ENCODE data around the gene KRTAP10-2.
"Not testable (repeated sequence)": the region's sequence is repeated elsewhere in the genome, so short reads cannot be mapped to it uniquely, and the experiment has no call there.

Gene KRTAP10-2

DNA sequence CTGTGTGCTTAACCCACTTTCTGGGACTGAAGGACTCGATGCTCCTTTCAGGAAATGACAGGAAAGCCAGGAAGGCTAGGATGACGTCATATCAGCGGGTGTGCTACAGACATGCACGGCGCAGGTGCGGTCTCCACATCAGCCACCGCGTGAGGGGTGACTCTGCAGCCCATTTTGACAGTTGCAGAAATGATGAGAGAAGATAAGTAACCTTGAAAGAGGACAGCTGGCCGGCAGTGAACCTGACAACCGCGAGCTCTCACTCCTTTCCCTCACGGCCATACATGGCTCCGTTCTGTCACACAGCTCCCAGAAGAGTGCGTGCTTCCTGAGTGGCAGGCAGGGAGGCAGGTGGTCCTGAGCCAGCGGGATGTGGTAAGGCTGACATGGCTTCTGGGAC is 30.8 kb upstream of the KRTAP10-2 start:
- DNase-seq = no peak

DNA sequence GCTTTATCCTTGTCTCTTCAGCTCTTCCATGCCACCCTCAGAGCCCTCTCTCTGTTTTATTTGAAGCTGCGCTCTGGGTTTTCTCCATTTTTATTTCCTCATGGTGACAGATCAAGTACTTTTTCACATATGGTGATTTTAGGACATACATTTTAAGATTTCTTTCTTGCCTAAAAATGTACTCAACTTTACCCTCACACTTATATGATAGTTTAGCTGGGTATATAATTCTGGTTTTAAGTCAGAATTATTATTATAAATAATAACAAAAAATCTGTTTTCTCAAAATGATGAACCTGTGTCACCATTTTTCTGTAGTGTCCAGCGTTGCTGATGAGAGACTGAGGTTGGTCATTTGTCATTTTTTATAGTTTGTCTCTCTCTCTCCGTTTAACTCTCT is 29.9 kb upstream of the KRTAP10-2 start:
- DNase-seq = no peak

DNA sequence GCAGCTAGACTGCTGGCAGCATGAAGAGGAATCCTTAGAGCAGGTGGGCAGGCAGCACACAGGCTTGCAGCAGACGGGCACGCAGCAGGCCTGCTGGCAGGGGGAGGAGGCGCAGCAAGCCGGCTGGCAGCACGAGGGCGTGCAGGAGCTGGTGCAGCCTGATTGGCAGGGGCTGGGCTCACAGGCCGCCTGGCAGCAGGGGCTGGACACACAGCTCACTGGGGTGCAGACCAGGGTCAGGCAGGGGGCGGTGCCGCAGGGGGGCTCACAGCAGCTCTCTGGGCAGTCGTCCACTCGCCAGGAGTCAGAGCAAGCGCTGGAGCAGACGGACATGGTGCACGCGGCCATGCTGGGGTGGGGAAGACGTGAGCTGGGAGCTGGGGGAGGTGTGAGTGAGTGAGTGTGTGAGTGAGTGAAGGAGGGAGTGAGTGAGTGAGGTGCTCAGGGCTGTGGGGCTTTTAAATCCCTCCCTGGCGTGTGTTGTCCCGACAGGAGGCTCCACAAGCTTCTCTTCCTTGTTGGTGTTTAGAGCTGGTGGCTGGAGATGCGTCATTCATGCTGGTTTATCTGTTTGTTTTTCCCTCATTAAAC is 29.0 kb upstream of the KRTAP10-2 start, which contains the start of gene KRTAP10-5:
Gene KRTAP10-5 (minus strand): TSS at position 374 of the 591 bp plus-strand sequence. CDS start 26 bp downstream, at position 348.
- not testable (repeated sequence) for DNase-seq

DNA sequence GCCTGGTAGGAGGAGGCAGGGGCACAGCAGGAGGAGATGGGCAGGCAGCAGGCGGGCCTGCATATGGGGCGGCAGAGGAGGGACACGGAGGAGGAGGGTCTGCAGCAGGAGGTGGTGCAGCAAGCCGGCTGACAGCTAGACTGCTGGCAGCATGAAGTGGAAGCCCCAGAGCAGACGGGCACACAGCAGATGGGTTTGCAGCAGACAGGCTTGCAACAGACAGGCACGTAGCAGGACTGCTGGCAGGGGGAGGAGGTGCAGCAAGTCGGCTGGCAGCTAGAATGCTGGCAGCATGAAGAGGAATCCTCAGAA is 28.5 kb upstream of the KRTAP10-2 start:
- DNase-seq = no peak

DNA sequence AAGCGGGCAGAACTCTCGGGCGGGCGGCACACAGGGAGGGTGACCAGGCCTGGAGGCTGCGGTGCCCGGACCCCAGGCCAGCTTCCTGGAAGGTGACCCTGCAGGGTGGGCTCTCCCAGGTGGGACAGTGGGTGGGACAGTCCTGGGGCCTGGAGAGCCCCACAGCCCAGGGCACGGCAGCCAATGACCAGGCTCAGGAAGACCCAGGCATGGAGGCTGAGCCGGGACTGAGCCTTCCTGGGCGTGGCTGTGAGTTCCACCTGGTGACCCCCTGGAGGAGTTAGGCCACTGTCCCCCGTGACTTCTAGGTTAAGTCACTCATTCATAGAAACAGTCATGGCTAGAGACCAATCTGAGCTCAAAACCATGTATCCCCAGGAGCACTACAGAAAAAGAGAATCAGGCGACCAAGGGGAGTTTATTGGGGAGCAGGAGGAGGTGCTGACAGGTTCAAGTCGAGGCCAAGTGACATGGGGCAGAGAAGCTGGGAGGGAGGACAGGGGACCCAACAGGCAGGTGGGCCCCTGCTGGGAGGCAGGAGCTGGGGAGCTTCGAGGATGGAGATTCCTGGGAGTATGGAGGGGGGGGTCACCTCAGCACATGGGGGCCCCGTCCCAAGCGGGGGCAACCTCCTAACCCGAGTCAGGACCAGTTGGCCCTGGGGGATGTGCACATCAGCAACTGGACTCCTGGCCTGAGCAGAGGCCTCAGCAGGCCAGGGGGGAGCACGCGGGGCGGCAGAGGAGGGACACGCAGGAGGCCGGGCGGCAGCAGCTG is 27.9 kb upstream of the KRTAP10-2 start:
- no peak for DNase-seq

DNA sequence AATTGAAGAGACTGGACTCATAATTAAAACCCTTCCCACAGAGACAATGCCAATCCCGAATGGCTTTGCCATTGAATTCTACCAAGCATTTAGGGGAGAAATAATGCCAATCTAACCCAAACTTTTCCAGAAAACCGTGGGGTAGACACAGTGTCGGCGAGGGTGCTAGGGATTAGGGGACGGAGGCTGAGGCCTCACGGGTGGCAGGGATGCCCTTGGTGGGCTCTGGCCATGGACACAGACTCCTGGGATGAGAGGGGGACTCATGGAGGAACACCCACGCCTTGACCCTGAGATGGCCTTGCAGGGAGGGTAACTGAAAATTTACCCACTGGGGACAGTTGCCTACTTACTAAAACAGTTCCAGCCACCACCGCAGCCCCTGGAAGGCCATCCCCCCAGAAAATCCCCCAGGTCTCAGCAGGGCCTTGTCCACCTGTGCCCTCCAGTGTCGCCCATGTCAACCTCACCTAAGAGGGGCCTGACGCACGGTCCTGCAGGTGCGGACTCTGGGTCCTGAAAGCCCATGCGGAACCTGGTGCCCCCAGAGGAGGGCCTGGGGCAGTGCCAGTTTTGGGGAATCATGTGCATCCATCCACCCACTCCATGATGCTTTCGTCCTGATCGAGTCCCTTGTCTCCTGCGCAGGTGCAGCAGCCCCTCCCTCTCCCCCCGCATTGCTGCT is 27.2 kb upstream of the KRTAP10-2 start:
- DNase-seq = no peak

DNA sequence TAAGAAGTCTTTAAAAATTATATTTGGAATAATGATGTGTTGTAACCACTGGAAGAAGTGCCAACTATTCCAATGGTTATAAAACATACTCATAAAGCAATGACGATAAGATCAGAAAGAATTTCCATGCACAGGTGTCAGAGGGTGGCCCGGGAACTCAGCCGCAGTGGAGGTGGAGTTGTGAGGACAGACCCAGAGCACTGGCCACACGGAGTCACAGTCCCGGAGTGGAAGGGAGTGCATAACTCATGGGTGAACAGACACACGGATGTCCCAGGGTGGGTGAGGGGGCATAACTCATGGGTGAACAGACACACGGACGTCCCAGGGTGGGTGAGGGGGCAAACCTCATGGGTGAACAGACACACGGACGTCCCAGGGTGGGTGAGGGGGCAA is 24.7 kb upstream of the KRTAP10-2 start:
- DNase-seq = no peak

DNA sequence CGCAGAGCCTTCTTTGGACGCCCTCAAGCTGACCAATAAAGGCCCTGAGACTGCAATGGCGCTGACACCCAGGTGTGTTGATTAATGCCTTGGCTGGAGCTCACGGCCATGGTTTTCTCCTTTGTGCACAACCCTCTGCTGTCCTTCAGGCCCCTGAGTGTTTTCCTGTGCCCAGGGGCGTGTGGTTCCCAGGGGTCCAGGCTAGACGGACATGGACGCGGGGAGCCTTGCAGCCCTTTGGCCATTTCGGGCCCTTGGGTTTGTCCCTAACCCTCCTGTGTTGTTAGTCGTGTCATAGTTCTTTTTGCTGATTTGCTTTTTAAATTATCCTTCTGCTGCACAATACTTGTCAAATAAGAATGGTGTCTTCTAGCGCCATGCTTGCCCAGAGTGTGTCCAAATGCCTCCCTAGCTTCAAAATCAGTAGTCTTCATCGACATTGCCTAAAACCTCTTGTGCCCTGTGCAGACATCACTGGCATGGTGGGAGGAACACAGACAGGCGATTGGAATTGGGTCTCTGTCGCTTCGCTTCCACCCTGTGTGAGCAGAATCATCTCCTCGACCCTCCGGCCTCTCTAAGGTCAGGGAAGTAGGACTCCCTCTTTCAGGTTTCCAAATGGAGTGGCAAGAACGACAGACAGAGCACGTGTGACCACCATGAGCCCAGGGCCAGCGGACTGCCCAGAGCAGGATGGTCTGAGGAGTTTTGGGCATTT is 24.2 kb upstream of the KRTAP10-2 start:
- DNase-seq = no peak

DNA sequence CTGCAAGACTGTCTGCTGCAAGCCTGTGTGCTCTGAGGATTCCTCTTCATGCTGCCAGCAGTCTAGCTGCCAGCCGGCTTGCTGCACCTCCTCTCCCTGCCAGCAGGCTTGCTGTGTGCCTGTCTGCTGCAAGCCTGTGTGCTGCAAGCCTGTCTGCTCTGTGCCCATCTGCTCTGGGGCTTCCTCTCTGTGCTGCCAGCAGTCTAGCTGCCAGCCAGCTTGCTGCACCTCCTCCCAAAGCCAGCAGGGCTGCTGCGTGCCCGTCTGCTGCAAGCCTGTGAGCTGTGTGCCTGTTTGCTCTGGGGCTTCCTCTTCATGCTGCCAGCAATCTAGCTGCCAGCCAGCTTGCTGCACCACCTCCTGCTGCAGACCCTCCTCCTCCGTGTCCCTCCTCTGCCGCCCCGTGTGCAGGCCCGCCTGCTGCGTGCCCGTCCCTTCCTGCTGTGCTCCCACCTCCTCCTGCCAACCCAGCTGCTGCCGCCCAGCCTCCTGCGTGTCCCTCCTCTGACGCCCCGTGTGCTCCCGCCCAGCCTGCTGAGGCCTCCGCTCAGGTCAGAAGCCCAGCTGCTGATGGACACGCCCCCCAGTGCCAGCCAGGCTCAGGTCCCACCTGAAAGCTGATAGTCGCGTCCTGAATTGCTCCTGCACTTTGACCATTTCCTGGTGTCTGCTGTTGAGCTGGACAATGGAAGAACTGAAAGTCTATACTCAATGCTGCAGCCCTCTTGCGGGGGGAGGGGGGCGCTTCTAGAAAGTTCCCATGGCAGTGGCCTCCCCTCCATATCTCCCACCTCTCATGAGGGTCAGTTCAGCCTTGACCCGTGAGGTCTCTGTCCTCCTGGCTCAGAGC is 23.4 kb upstream of the KRTAP10-2 start:
- DNase-seq = no peak

DNA sequence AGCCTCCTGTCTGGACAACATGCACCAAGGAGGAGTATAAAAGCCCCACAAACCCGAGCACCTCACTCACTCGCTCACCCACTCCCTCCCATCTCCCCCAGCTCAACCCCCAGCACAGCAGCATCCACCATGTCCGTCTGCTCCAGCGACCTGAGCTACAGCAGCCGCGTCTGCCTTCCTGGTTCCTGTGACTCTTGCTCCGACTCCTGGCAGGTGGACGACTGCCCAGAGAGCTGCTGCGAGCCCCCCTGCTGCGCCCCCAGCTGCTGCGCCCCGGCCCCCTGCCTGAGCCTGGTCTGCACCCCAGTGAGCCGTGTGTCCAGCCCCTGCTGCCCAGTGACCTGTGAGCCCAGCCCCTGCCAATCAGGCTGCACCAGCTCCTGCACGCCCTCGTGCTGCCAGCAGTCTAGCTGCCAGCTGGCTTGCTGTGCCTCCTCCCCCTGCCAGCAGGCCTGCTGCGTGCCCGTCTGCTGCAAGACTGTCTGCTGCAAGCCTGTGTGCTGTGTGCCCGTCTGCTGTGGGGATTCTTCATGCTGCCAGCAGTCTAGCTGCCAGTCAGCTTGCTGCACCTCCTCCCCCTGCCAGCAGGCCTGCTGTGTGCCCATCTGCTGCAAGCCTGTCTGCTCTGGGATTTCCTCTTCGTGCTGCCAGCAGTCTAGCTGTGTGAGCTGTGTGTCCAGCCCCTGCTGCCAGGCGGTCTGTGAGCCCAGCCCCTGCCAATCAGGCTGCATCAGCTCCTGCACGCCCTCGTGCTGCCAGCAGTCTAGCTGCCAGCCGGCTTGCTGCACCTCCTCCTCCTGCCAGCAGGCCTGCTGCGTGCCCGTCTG is 22.5 kb upstream of the KRTAP10-2 start, which contains the start of gene KRTAP10-4:
Gene KRTAP10-4 (plus strand): TSS at position 100 of the 827 bp plus-strand sequence. CDS start 30 bp downstream, at position 130.
- not testable (repeated sequence) for DNase-seq

DNA sequence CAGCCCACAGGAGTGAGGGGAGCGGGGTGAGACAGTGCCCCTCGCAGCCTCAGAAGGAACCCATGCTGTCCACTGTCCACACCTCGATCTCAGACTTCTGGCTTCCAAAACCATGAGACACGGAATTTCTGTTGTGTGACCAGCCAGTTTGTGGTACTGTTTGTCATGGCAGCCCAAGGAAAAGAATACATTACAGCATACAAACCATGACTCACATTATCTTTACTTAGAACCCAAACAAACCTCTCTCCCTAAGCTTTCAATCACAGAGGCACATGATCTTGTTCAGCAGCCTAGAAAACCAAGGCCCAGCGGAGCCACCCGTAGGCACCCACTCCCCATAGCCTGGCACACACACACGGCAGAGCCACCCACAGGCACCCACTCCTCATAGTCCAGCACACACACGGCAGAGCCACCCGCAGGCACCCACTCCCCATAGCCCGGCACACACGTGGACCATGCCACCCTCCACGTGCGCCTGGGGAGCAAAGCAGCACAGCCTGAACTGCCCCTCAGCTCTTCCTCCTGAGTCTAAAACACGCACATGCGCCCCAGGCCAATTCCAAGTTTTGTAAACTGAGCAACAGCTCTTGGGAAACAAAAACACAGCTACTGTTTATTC is 21.8 kb upstream of the KRTAP10-2 start:
- no peak for DNase-seq

DNA sequence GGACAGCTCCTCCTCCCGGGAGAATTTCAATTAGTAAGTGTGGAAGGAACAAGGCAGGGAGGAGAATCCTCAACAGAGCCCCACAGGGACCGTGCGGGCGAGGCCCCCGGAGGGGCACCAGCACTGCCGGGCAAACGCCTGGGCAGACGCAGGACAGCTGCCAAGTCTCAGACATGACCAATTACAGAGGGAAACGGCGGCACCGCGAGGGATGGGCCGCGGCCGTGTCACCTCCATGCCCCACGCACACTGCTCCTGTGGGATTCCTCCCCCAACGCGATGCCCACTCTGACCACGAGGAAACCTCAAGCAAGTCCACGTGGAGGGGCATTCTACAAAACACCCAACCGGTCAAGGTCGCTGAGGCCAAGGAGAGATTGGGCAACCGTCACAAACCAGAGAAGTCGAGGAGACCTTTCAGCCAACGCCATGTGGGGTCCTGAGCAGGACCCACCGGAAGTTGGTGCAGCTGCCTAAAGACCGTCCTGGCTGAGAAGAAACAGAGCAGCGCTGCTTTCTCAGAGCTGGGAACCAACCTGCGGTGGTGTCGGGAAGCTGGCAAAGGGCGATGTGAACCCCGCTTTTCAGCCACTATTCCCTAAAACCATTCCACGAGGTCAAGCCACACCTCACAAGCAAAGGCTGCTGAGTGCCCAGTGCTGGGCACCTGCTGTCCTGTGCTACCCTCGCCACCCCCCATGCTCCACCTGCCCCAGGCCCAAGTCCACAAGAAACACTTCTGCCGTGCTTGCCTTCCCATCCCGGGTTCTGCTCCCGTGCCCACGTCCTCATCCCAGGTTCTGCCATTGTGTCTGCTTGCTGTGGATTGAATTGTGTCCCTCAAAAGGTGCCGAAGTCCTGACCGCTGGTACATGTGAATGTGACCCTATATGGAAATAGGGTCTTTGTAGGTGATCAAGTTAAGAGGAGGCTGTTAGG is 20.8 kb upstream of the KRTAP10-2 start:
- DNase-seq = no peak

DNA sequence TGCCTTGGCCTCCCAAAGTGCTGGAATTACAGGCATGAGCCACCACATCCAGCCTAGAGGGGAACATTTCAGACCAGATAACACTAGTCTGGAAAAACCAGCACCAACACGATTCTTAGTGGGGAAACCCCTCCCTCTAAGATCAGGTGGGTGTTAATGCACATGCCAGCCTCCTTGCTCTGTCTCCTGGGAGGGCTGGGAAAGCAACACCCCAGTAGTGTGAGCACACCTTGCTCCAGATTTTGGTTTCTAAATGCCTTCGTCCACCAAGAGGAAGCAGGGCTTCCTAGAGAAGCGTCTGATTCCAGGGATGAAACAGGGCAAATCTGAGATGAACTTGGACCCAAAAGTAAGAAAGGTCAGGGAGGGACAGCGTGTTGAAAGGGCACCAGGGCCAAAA is 20.0 kb upstream of the KRTAP10-2 start:
- DNase-seq = no peak

DNA sequence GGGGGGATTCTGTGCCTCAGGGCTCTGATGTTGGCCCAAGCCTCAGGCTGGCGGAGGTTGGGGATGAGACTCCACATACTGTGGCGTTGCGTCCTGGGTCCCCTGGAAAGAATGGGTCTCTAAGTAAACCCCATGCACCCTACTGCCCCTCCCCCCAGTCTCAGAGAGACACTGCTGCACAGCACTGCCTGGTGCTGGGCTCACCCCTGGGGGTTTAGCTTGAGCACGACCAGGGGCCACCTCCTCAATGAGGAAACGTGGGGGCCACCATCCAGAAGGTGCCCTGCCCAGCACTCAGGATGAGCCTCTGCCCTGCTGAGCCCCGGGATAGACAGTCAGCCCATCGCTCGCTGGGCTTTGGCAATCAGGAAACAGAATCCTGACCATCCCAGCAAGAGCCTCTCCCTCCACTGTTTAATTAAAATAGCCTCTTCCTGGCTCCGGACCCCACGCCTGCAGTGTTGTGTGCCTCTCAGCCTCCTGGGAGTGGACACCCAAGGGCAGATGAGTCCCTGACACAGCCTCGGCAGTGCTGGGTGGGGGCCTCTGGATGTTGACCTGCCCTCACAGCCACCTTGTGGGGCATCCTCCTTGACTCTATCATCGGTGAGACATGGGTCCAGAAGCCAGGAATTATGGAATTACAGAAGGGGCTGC is 18.7 kb upstream of the KRTAP10-2 start:
- no peak for DNase-seq

DNA sequence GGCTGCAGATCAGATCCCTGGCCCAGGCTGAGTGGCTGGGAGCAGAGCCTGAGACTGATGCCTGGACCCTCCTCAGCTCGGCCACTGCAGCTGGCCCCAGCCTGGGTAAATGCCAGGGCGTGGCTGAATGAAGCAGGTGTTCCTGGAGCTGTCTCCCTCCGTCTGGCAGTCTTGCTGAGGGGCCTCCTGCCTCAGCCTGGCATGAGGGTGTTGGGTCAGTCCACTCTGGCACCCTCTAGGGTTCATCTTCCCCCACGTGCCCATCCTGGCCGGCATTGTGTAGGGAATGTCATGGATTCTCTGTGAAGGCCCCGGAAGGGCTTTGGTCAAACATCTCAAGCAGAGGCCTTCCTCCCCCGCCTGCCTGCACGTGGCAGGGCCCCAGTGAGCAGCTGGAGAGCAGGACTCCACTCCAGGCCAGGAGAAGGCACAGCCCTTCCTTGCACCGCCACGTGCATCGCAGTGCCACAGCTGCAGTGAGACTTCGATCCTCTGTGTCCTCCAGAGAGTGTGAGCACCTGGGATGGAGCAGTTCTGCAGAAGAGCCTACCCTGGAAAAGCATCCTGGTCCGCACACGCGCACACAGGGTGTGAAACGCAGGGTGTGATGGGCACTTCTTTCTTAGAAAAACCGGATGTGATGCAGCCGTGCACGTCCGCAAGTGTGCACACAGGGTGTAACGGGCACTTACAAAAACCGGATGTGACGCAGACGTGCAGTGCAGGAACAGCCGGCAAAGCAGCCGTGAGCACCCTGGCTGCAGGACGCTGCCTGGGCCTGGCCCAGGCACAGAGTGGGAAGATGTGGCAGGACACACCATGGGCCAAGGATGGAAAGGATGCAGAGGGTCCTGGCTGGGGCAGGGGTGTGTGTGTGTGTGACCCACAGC is 17.6 kb upstream of the KRTAP10-2 start:
- no peak for DNase-seq

DNA sequence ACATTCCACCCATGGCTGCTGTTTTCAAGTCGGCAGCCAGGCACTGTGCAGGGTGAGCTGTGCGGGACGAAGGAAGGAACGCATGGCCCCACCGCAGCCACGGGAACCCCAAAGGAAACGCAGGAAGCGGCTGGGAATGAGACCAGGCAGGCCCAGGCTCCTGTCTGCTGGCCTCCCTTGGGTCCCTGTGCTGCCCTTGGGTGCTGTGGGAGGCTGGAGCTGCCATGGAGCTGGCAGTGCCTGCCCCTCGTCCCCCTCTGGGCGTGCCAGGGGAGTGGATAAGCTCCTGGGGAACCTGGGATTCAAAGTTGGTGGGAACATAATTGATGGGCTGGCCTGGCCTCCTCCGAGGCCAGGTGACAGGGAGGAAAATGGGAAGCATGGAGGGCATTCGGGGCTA is 17.0 kb upstream of the KRTAP10-2 start:
- DNase-seq = no peak

DNA sequence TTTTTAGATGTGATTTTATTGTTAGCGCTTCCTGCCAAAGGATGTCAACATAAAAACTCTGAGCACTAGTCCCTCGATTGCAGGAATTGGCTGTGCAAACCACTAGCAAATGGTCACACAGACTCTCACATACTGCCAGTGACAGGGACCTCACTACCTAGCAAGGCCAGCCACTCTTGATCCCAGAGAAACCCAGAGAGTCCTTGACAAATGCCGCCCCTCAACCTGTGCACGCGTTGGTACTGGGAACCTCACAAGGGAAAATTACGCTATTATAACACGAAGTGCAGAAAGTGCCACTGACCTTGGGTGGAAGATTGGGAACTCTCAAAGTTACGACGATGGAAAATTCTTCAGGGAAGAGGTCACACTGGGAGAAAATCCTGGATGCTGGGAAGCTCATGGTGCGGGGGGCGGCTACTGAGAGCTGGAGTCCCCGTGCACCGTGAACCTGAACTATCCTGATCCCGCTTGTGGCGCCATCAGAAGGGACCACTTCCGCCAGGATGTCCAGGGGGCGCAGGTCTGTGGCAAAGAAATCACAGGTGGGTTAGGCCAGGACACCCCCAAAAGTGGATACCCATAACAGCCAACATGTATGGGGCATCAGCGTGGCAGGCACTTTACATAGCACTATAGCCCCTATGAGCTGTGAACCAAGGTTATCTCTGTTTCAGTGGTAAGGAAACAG is 16.3 kb upstream of the KRTAP10-2 start:
- no peak for DNase-seq

All from hippocampal formation (tissue), 2 donors.